Muscle layer of duodenum (tissue), 2 donors: ENCODE measurements around the gene PIKFYVE.

Source experiments
- H3K27ac ChIP-seq: one replicate; pipeline ENCODE4 v1.7.0; 2013; ENCODE audit warnings: mild to moderate bottlenecking, low read length
- H3K27me3 ChIP-seq: one replicate; pipeline ENCODE4 v1.7.0; 2013; ENCODE audit warnings: low read depth, mild to moderate bottlenecking, control low read depth, low read length
- H3K36me3 ChIP-seq, 2 donors: one replicate each; pipeline ENCODE4 v1.7.0; 2013; ENCODE audit warnings: low read length in 2 of 2, control low read depth in 1 of 2, mild to moderate bottlenecking in 1 of 2; ENCODE audit not compliant: insufficient read depth in 2 of 2, control insufficient read depth in 1 of 2
- H3K4me1 ChIP-seq, 2 donors: one replicate each; pipeline ENCODE4 v1.7.0; 2013; ENCODE audit warnings: low read length in 2 of 2, mild to moderate bottlenecking in 2 of 2, control low read depth in 1 of 2, moderate library complexity in 1 of 2; ENCODE audit not compliant: insufficient read depth in 2 of 2, control insufficient read depth in 1 of 2
- H3K4me3 ChIP-seq, 2 donors: one replicate each; pipeline ENCODE4 v1.7.0; 2013; ENCODE audit warnings: low read length in 2 of 2, low read depth in 1 of 2, mild to moderate bottlenecking in 1 of 2
- H3K9me3 ChIP-seq, 2 donors: one replicate each; pipeline ENCODE4 v1.7.0; 2013; ENCODE audit warnings: low read length in 2 of 2, control low read depth in 1 of 2, mild to moderate bottlenecking in 1 of 2; ENCODE audit not compliant: control insufficient read depth in 1 of 2
- donor health status: healthy.

The PIKFYVE gene

DNA sequence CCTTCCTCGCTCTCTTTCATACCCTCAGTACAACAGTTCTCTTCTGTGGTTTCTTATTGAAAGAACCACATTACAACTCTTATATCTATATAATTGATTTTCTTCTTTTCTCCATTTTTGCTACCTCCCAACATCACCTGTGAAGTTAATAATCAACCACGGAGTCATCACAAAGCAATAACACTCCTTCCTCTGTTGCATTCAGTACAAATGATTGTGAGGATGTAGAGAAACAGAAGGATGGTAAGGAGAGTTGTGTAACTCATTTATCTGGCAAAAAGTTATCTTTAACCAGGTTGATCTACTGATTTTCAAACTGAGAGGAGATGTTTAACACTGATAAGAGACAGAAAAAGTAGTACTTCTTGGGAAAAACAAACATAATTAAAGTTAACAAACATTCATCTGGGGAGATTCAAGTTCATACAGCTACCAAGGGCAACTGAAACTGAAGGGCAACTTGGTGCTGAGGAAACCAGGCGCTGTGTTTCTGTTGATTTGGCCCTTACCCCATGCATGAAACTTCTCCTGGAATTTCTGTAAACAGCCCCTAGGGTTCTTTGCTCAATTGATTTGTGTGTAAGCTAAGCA is 25.3 kb upstream of the PIKFYVE start:
- Histone ChIP-seq H3K4me3 (no peak overlapping the region), H3K27me3 (no peaks in the 10 kb centered on the region), H3K36me3 (peaks cover 52 to 74% of the 10 kb centered on the region in 2 donors), H3K4me1 (no peaks in the 10 kb centered on the region), H3K9me3 (no peaks in the 10 kb centered on the region), H3K27ac (no peak overlapping the region)

DNA sequence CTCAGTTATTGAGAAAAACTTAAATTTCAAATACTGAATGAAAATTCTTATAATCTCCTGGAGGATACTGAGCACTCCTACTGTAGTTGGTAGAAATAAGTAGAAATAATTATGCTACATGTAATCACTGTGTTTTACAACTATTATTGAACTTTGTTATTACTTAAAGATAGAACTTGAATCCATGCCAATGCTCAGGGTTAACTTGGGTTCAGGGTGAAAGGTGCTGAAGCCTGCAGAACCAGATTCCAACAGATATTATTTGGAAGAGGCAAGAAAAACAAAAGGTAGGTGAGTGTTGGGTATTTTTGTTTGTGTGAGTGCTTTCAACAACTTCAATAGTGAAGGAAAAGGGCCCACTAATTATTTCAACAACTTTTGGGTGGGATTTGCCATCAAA is 21.6 kb upstream of the PIKFYVE start:
- Histone ChIP-seq H3K27me3 (no peaks in the 10 kb centered on the region), H3K4me1 (no peaks in the 10 kb centered on the region), H3K4me3 (no peak overlapping the region), H3K36me3 (peaks cover 60 to 72% of the 10 kb centered on the region in 2 donors), H3K27ac (no peak overlapping the region), H3K9me3 (no peaks in the 10 kb centered on the region)

DNA sequence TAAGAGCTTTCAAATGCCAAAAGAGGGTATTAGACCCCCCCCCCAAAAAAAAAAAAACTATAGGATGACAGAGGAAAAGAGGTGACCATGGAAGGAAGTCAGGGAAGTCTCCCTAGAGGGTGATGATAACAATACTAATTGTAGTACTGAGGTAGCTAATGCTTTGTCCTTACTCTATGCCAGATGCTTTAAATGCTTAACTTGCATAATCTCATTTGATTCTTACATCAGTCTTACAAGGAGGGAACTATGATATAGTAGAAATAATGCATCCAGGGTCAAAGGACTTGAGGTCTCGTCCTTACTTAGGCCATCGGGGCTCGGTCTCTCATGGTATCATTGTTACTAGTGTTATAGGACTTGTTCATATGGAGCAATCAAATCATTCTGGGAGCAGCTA is 20.3 kb upstream of the PIKFYVE start:
- Histone ChIP-seq H3K9me3 (no peaks in the 10 kb centered on the region), H3K27ac (no peak overlapping the region), H3K4me1 (no peaks in the 10 kb centered on the region), H3K27me3 (no peaks in the 10 kb centered on the region), H3K4me3 (no peak overlapping the region), H3K36me3 (peaks cover 51 to 74% of the 10 kb centered on the region in 2 donors)

DNA sequence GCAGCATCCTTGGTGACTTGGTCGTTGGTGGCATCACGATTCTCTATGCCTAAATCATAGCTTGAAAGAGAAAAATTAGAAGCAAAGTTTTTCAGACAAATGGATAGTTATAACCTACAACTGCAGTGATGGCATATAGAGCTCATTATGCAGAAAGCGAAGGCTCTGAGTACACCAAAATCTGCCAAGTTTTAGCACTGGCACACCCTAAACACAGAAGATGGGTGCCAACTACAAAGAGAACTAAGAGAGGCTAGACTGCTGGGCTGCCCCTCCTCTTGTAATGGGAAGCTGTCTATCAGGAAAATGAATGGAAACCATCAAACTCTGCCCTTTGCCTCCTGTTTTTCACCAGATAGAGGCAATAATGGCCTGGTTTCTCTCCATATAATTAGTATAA is 17.5 kb upstream of the PIKFYVE start:
- peaks cover 13 to 17% of the 10 kb centered on the region in 2 donors for H3K4me1 ChIP-seq
- peaks cover 41 to 68% of the 10 kb centered on the region in 2 donors for H3K36me3 ChIP-seq
- no peaks in the 10 kb centered on the region for H3K9me3 ChIP-seq
- no peaks in the 10 kb centered on the region for H3K27me3 ChIP-seq
- H3K4me3 ChIP-seq = no peak overlapping the region
- H3K27ac ChIP-seq = no peak overlapping the region

DNA sequence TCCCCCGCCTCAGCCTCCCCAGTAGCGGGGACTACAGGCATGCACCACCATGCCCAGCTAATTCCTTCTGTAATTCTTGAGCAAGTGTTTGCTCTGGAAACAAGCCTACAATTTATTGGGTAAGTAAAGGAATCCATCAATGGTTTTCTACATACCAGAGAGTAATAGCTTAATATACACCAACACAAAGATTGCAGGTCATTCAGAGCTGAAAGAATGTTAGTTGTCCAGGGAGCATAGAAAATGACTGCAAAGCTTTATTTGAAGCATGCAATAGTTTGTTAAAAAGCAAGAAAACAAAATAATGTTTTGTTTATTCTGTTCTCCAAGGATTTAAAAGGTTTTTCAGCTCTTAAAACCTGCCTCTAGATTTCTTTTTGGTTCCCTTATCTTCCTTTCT is 16.8 kb upstream of the PIKFYVE start:
- Histone ChIP-seq H3K9me3 (no peaks in the 10 kb centered on the region), H3K36me3 (peaks cover 41 to 62% of the 10 kb centered on the region in 2 donors), H3K4me1 (peaks cover 18 to 19% of the 10 kb centered on the region in 2 donors), H3K27ac (no peak overlapping the region), H3K27me3 (no peaks in the 10 kb centered on the region), H3K4me3 (no peak overlapping the region)

DNA sequence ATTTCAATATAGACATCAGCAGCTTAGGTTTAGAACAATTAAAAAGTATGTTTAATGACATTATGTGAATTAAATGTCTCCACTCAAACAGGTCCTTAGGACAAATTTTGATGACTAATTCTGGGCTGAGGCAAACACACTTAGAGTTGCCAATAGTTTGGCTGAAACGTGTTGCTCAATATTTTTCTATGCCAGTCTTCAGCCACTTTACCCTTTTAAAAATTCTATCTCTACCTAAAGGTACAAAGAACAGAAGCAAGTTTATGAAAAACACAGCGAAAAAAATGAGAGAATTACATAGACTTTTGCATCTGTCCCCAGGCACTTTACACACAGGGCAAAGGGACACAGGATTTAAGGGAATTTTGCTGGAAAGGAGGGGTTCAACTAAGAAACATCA is 15.7 kb upstream of the PIKFYVE start:
- no peak overlapping the region for H3K27ac ChIP-seq
- H3K27me3 ChIP-seq = no peaks in the 10 kb centered on the region
- peaks cover 19 to 20% of the 10 kb centered on the region in 2 donors for H3K4me1 ChIP-seq
- no peak overlapping the region for H3K4me3 ChIP-seq
- H3K36me3 ChIP-seq = peaks cover 41 to 54% of the 10 kb centered on the region in 2 donors
- H3K9me3 ChIP-seq = no peaks in the 10 kb centered on the region

DNA sequence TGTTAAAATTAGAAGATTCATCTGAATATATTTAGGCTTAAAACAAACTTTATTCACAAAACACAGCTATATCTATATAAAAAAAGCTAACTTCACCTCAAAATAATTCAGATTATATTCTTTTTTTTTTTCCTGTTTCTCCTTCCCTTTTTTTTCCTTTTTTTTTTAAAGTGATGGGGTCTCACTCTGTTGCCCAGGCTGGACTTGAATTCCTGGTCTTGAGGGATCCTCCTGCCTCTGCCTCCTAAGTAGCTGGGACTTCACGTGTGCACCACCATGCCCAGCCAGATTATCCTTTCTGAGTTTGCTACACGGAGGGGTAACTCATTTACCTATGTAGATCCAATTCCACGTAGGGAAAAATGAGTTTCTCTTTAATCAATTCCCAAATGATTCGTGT is 15.0 kb upstream of the PIKFYVE start:
- no peaks in the 10 kb centered on the region for H3K27me3 ChIP-seq
- no peaks in the 10 kb centered on the region for H3K9me3 ChIP-seq
- H3K36me3 ChIP-seq = peaks cover 35 to 54% of the 10 kb centered on the region in 2 donors
- H3K4me3 ChIP-seq = no peak overlapping the region
- peaks cover 19 to 23% of the 10 kb centered on the region in 2 donors for H3K4me1 ChIP-seq
- no peak overlapping the region for H3K27ac ChIP-seq

DNA sequence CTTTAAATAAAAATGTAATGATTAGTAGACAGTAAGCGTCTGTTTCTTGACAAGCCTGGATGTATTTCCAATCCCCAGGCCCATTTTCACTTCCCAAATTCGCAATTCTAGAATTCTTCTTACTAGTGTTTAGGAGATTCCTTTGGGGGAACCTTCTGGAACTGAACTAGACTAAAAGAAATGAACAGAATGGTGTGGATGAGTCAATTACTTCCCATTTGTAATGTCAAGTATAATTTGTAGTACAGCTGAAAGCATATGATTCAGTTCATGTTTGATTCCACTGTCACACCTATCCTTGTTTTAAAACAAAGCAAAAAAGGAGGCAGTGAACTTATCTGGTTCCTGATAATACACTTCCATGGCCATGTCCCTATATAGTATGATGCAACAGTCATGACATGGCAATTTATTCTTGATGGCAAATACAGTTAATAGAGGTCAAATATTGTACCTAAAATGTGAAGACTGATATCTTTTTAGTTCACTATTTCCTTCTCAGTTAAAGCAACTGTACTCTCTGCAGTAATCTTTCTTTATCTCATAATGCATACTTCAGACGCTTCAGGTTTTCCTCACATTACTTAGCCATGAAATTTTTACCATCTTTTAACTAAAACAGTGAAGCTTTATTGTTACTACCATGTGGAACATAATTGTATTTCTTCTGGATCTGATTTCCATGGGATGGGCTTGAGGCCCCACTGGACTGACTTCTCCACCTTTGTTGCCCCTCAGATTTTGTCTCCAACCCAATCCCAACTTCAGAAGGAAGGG is 13.2 kb upstream of the PIKFYVE start:
- H3K36me3 ChIP-seq = peaks cover 23 to 41% of the 10 kb centered on the region in 2 donors
- H3K4me3 ChIP-seq = peak overlapping the region; percentile 90 to 99
- no peaks in the 10 kb centered on the region for H3K27me3 ChIP-seq
- H3K9me3 ChIP-seq = no peaks in the 10 kb centered on the region
- H3K4me1 ChIP-seq = peaks cover 19 to 23% of the 10 kb centered on the region in 2 donors
- H3K27ac ChIP-seq = peak overlapping the region; percentile 61

DNA sequence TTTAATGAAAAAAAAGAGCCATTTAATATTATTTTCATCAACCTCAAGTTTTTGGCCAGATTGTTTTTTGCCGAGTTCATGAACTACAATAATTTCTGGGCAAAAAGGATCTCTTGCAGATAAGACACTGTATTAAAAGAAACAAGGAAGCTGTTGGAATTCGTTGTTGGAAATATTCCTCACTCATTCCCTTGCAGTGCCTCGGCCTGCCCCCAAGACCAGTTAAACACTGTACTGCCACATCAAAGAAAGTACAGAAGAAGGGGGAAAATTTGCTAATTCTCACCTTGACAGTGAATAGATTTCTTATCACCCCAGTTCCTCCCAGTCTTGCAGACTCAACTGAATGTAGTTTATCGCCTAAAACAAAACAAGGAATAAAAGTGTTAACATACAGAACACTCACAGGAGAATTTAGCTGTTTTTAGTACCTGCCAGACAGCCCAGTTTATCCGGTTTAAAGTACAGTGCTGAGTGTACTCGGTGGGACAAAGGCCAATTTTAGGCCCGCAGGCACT is 12.4 kb upstream of the PIKFYVE start:
- no peaks in the 10 kb centered on the region for H3K9me3 ChIP-seq
- peaks cover 16 to 34% of the 10 kb centered on the region in 2 donors for H3K36me3 ChIP-seq
- H3K27me3 ChIP-seq = no peaks in the 10 kb centered on the region
- peak overlapping the region; percentile 90 to 99 for H3K4me3 ChIP-seq
- H3K27ac ChIP-seq = peak overlapping the region; percentile 61
- H3K4me1 ChIP-seq = peaks cover 19 to 23% of the 10 kb centered on the region in 2 donors

DNA sequence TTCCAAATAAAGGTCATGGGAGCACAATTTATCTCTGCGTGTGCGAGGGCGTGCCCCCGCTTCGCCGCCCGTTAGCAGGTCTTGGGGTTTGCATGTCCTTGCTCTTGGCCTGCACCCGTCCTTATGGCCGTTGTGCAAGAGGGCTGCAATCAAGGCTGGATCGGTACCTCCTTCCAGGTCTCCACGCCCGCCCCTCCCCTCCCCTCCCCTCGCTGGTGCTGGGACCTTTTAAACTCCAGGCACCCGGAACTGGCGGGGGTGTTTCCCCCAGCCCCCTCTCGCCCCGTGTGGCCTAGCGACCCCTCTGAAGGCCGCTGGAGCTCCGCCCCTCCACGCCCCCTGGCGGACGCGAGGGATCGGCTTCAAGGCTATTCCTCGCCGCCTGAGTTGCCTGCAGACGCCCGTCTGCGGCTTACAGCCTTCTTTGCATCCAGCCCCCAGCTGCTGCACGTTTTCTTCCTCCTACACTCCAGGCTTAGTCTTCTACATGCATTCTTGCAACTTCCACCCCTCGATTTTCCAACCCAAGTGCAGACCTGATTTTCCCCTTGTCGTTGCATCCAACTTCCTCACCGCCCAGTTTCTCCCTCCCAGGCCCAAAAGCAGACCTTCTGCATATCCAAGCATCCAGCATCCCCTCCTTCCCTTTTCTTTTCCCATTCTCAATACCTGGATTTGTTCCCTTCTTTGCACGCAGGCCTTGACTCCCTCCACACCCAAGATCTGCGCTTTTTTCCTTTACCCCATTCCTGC is 11.8 kb upstream of the PIKFYVE start:
- Histone ChIP-seq H3K4me1 (peaks cover 19 to 23% of the 10 kb centered on the region in 2 donors), H3K4me3 (peak overlapping the region; percentile 90 to 99), H3K27ac (peak overlapping the region; percentile 61), H3K9me3 (no peaks in the 10 kb centered on the region), H3K27me3 (no peaks in the 10 kb centered on the region), H3K36me3 (peaks cover 10 to 28% of the 10 kb centered on the region in 2 donors)
